HepG2 (cell line): ENCODE data around the gene LUZP1. TPM values are rescaled to one million over a fixed set of nuclear protein-coding genes. Genes with fewer than 3 reads are reported as not detected.
A peak's percentile ranks its signal among the peaks of the same experiment; 100 is the strongest.

Experiments
- AHDC1 ChIP-seq: sonication (generic); formaldehyde crosslinking; IDR thresholded peaks from 2 replicates; pipeline ENCODE4 v1.5.1; 2020; ENCODE audit warnings: mild to moderate bottlenecking, missing genetic modification reagents, borderline replicate concordance
- FOXA1 ChIP-seq, 2 experiments: fragments of 450-650 bp in 1 of 2; sonication (generic) in 1 of 2; formaldehyde crosslinking in 1 of 2; IDR thresholded peaks; 2 replicates each; pipeline versions ENCODE4 v1.4.0 to v1.6.1; 2016 to 2020; ENCODE audit warnings: missing genetic modification reagents in 1 of 2
- FOXK1 ChIP-seq: sonication (generic); formaldehyde crosslinking; IDR thresholded peaks from 2 replicates; pipeline ENCODE4 v1.4.0; 2020; ENCODE audit warnings: low read depth, missing genetic modification reagents, borderline replicate concordance
- SMC3 ChIP-seq: IDR thresholded peaks from 2 replicates; pipeline ENCODE4 v1.6.1; 2011; ENCODE audit warnings: low read length, improper control_type of control experiment
- SRSF4 ChIP-seq: fragments of 200-400 bp; formaldehyde crosslinking; IDR thresholded peaks from one replicate; pipeline ENCODE4 v1.6.1; 2018; ENCODE audit warnings: mild to moderate bottlenecking, low read depth, low read length, moderate library complexity; ENCODE audit not compliant: poor library complexity, severe bottlenecking
- TEAD3 ChIP-seq: optimal IDR thresholded peaks from 2 replicates; pipeline ENCODE3; 2016; ENCODE audit warnings: borderline replicate concordance
- ZNF639 ChIP-seq: conservative IDR thresholded peaks from 2 replicates; pipeline ENCODE4 v1.6.1; 2018; ENCODE audit warnings: missing genetic modification reagents
- polyA plus RNA-seq, 8 experiments: library from polyadenylated mRNA; depleted of rRNA in 3 of 8; stranded (reverse) in 7 of 8; unstranded in 1 of 8; fragments of >200 nt; fragmentation: Illumina TruSeq in 4 of 8; extraction: Trizol in 4 of 8; gene quantifications; 2 replicates each; pipeline versions ENCODE4 v1.2.1 to v1.2.3, GENCODE V29; 2011 to 2016; ENCODE audit warnings: low read depth in 4 of 8, missing spikeins in 1 of 8, mixed read lengths in 1 of 8; ENCODE audit not compliant: insufficient read depth in 1 of 8
- total RNA-seq, 5 experiments: library from RNA; depleted of rRNA; stranded (reverse); fragments of >200 nt; fragmentation: Illumina TruSeq; extraction: Trizol; gene quantifications; 2 replicates each; pipeline ENCODE4 v1.2.3, GENCODE V29; 2016; ENCODE audit warnings: low read depth in 1 of 5

LUZP1 gene
- total and polyA plus RNA-seq, 2 of the 13 experiments (the other 11 are each of a cell fraction or from before 2014, with no cell fraction given), result 6.9 to 12.7 TPM

- TF ChIP-seq AHDC1 (CRISPR knock-in tag) (no peak), SRSF4 (no peak), FOXA1 (IDR thresholded peaks at IDR 0.05) (no peak), FOXA1 (CRISPR knock-in tag; IDR thresholded peaks at IDR 0.05) (peak; percentile 83), ZNF639 (no peak), SMC3 (peak; percentile 29; the same call in 1 of the 2 replicates), FOXK1 (CRISPR knock-in tag) (peak; percentile 49; the same call in 1 of the 2 replicates), TEAD3 (CRISPR knock-in tag) (peak; percentile 5)
Measured at GRCh38 chr1:23178950-23179349, 10.3 kb upstream of the LUZP1 start (continued).
